PFSK-1 (cell line): Measurements from ENCODE around the gene CSNK2B.

ENCODE experiments used
- FOXP2 ChIP-seq: optimal IDR thresholded peaks from 2 replicates; pipeline ENCODE3; 2011; ENCODE audit warnings: borderline replicate concordance, control low read depth, inconsistent platforms; ENCODE audit not compliant: insufficient read depth; ENCODE audit errors: extremely low read length, extremely low read depth
- POLR2AphosphoS5 ChIP-seq: IDR thresholded peaks from 2 replicates; pipeline ENCODE4 v1.6.1; 2012; ENCODE audit warnings: low read depth, mild to moderate bottlenecking, control low read depth, low read length, moderate library complexity
- REST ChIP-seq, 2 experiments: IDR thresholded peaks; 2 replicates each; pipeline versions ENCODE4 v1.6.1 to v1.8.0; 2011 to 2012; ENCODE audit warnings: low read depth in 2 of 2, low read length in 2 of 2, control low read depth in 1 of 2, inconsistent platforms in 1 of 2, mild to moderate bottlenecking in 1 of 2, moderate library complexity in 1 of 2; ENCODE audit not compliant: insufficient read depth in 1 of 2
- SIN3A ChIP-seq: IDR thresholded peaks from 2 replicates; pipeline ENCODE4 v1.6.1; 2012; ENCODE audit warnings: mild to moderate bottlenecking, low read length, moderate library complexity, borderline replicate concordance; ENCODE audit not compliant: insufficient read depth
- TAF1 ChIP-seq: IDR thresholded peaks from 2 replicates; pipeline ENCODE4 v1.6.1; 2012; ENCODE audit warnings: low read length, control low read depth, borderline replicate concordance; ENCODE audit not compliant: insufficient read depth

CSNK2B gene

GRCh38 chr6:31715022-31715958 is 49.4 kb downstream of the CSNK2B start, which contains the start of gene LY6G6D:
LY6G6D (plus strand) TSS chr6:31715348; CDS start chr6:31715356, 8 bp downstream.
- TF ChIP-seq REST (IDR thresholded peaks at IDR 0.05; ENCODE audit: insufficient read depth in 1 of 2, low read depth in 2 of 2, low read length in 2 of 2) (no peak), FOXP2 (no peak), SIN3A (no peak), TAF1 (no peak), POLR2AphosphoS5 (no peak)

DNA sequence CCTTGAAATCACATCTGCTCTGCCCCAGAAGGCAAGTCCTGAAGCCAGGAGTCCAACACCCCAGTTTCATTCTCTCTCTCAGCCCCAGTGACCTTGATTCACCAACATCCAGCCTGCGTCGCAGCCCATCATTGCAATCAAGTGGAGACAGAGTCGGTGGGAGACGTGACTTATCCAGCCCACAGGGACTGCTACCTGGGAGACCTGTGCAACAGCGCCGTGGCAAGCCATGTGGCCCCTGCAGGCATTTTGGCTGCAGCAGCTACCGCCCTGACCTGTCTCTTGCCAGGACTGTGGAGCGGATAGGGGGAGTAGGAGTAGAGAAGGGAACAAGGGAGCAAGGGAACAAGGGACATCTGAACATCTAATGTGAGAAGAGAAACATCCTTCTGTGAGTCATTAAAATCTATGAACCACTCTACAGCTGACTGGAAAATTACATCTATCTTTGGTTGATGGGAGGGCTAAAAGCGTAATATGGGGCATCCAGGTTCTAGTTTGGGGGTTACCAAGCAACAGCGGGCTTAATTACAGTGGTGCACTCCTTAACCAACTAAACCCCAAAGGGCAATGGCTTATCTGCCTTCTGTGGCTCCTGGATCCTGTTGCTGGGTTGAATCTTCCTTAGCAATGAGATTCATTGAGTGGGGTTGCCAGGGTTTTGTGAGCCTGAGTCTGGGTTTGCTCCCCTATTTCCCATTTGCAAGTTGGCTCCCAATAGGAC is 51.8 kb downstream of the CSNK2B start:
- no peak for TF ChIP-seq SIN3A
- no peak for TF ChIP-seq POLR2AphosphoS5

- no peak for TF ChIP-seq SIN3A
- TF ChIP-seq TAF1, result no peak
- TF ChIP-seq REST (IDR thresholded peaks at IDR 0.05; ENCODE audit: insufficient read depth in 1 of 2, low read depth in 2 of 2, low read length in 2 of 2), result no peak
- TF ChIP-seq FOXP2, result no peak
- TF ChIP-seq POLR2AphosphoS5, result no peak
Measured at GRCh38 chr6:31718265-31718664, 52.4 kb downstream of the CSNK2B start.

DNA sequence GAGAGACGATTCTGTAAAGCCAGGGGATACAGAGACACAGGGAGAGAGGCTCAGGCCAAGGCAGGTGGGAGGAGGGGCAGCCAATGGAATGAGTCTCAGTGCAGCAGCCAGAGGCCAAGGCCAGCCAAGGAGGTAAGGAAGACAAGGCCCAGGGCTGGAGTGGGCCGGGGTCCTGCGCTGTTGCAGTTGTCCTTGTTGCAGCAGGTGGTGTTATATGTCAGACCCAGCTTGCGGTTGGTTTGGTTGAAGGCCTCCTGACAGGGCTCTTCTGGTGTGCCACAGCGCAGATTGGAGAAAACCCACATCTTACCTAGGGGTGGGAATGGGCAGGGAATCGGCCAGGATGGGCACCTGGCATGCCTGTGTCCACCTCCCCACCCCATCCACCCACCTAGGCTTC is 53.1 kb downstream of the CSNK2B start:
- TF ChIP-seq SIN3A (no peak), FOXP2 (no peak), REST (IDR thresholded peaks at IDR 0.05; ENCODE audit: insufficient read depth in 1 of 2, low read depth in 2 of 2, low read length in 2 of 2) (no peak), POLR2AphosphoS5 (no peak), TAF1 (no peak)
